Thyroid gland (tissue), 4 donors: ENCODE measurements around the gene ACD. TPM values are rescaled to one million over a fixed set of nuclear protein-coding genes. Genes with fewer than 3 reads are reported as not detected.

Source experiments
- DNase-seq, 2 donors: peaks; one replicate each; pipeline ENCODE4 v3.0.0-alpha.2; 2019
- H3K27ac ChIP-seq, 3 donors: fragments of 200-600 bp; sonication (generic); 1 replicate in 2 of 3; 2 replicates in 1 of 3; pipeline ENCODE4 v1.5.1; 2016 to 2019; ENCODE audit warnings: mild to moderate bottlenecking in 1 of 3, moderate library complexity in 1 of 3
- H3K27me3 ChIP-seq: fragments of 200-600 bp; sonication (generic); one replicate; pipeline ENCODE4 v1.5.1; 2019
- H3K36me3 ChIP-seq, 2 donors: fragments of 200-600 bp; sonication (generic); one replicate each; pipeline ENCODE4 v1.5.1; 2016 to 2019
- H3K4me1 ChIP-seq, 2 donors: fragments of 200-600 bp; sonication (generic); one replicate each; pipeline ENCODE4 v1.5.1; 2017 to 2019
- H3K4me3 ChIP-seq, 3 donors: fragments of 200-600 bp; sonication (generic); replicated peaks in 1 of 3; 1 replicate in 2 of 3; 2 replicates in 1 of 3; pipeline ENCODE4 v1.5.1; 2016; ENCODE audit warnings: mild to moderate bottlenecking in 1 of 3
- H3K9me3 ChIP-seq: fragments of 200-600 bp; sonication (generic); one replicate; pipeline ENCODE4 v1.5.1; 2017
- POLR2A ChIP-seq, 2 donors: fragments of 450-650 bp; IDR thresholded peaks; one replicate each; pipeline ENCODE4 v1.6.1; 2017; ENCODE audit warnings: antibody characterized with exemption in 2 of 2, mild to moderate bottlenecking in 2 of 2, moderate library complexity in 1 of 2
- WGBS, 2 donors: methylation state at CpG; one replicate each; pipeline ENCODE4 v1.1.5; 2017; 5-methylcytosine and 5-hydroxymethylcytosine counted together
- intact Hi-C: fragments of 100-400 bp; cut with DNase I; formaldehyde crosslinking; loops from one replicate; pipeline ENCODE4 v1.15.1; 2023
- total RNA-seq, 4 donors: library from RNA; depleted of rRNA; stranded (reverse); fragments of >200 nt; gene quantifications; one replicate each; pipeline ENCODE4 v1.2.3, GENCODE V29; 2016
- TF ChIP-seq, protein P1 (sequence below), 6 experiments: fragments of 200-600 bp in 3 of 6; fragments of 450-650 bp in 3 of 6; sonication (generic) in 3 of 6; IDR thresholded peaks; one replicate each; pipeline ENCODE4 v1.5.1; 2016 to 2019; ENCODE audit warnings: antibody characterized with exemption in 6 of 6, mild to moderate bottlenecking in 2 of 6, inconsistent platforms in 1 of 6, moderate library complexity in 1 of 6

The ACD gene
- total RNA-seq, 4 donors from 2014 or later, result 9.3 to 28.7 (median 21.5) TPM

GRCh38 chr16:67676516-67676915, 16.5 kb upstream of the ACD start:
- peak overlapping the region in 1 of 3 donors; percentile 0 for H3K27ac ChIP-seq
- no peaks in the 10 kb centered on the region for H3K9me3 ChIP-seq
- no peak for DNase-seq
- no peaks in the 10 kb centered on the region for H3K27me3 ChIP-seq
- no peak overlapping the region for H3K4me3 ChIP-seq
- no peak for TF ChIP-seq POLR2A (IDR thresholded peaks at IDR 0.05)
- TF ChIP-seq, protein P1, sequence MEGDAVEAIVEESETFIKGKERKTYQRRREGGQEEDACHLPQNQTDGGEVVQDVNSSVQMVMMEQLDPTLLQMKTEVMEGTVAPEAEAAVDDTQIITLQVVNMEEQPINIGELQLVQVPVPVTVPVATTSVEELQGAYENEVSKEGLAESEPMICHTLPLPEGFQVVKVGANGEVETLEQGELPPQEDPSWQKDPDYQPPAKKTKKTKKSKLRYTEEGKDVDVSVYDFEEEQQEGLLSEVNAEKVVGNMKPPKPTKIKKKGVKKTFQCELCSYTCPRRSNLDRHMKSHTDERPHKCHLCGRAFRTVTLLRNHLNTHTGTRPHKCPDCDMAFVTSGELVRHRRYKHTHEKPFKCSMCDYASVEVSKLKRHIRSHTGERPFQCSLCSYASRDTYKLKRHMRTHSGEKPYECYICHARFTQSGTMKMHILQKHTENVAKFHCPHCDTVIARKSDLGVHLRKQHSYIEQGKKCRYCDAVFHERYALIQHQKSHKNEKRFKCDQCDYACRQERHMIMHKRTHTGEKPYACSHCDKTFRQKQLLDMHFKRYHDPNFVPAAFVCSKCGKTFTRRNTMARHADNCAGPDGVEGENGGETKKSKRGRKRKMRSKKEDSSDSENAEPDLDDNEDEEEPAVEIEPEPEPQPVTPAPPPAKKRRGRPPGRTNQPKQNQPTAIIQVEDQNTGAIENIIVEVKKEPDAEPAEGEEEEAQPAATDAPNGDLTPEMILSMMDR (IDR thresholded peaks at IDR 0.05), result no peak
- no peaks in the 10 kb centered on the region for H3K36me3 ChIP-seq
- intact Hi-C loops, result loop anchor here (5.0 kb wide), 1 partner anchor 126 kb away; no protein-coding TSS in a partner anchor
- H3K4me1 ChIP-seq, result peaks cover 42 to 63% of the 10 kb centered on the region in 2 donors
- 71 to 73% methylated on average over 4 of the region's 4 CpGs for WGBS, 2 donors

- no peaks in the 10 kb centered on the region for H3K9me3 ChIP-seq
- H3K4me3 ChIP-seq, result no peak overlapping the region
- 95 to 97% methylated on average over 7 of the region's 7 CpGs for WGBS, 2 donors
- no peak for TF ChIP-seq POLR2A (IDR thresholded peaks at IDR 0.05)
- TF ChIP-seq, protein P1 (IDR thresholded peaks at IDR 0.05), result no peak
- no peak overlapping the region for H3K27ac ChIP-seq
- peaks cover 42 to 63% of the 10 kb centered on the region in 2 donors for H3K4me1 ChIP-seq
- H3K27me3 ChIP-seq, result no peaks in the 10 kb centered on the region
- DNase-seq, result no peak
- H3K36me3 ChIP-seq, result no peaks in the 10 kb centered on the region
- intact Hi-C loops, result loop anchor here (5.0 kb wide), 1 partner anchor 126 kb away; no protein-coding TSS in a partner anchor
Measured at GRCh38 chr16:67675999-67676398, 15.9 kb upstream of the ACD start.

- TF ChIP-seq, protein P1 (IDR thresholded peaks at IDR 0.05), result no peak
- no peak for TF ChIP-seq POLR2A (IDR thresholded peaks at IDR 0.05)
- H3K9me3 ChIP-seq, result no peaks in the 10 kb centered on the region
- intact Hi-C loops, result loop anchor here (5.0 kb wide), 1 partner anchor 127 kb away; no protein-coding TSS in a partner anchor
- no peaks in the 10 kb centered on the region for H3K27me3 ChIP-seq
- H3K4me1 ChIP-seq, result peaks cover 42 to 63% of the 10 kb centered on the region in 2 donors
- H3K27ac ChIP-seq, result no peak overlapping the region
- 96 to 100% methylated on average over 15 to 17 of the region's 17 CpGs for WGBS, 2 donors
- no peak overlapping the region for H3K4me3 ChIP-seq
- H3K36me3 ChIP-seq, result no peaks in the 10 kb centered on the region
- DNase-seq, result no peak
Measured at GRCh38 chr16:67675579-67675935, 15.5 kb upstream of the ACD start.

GRCh38 chr16:67674851-67675578, 15.0 kb upstream of the ACD start:
- peaks cover 42 to 63% of the 10 kb centered on the region in 2 donors for H3K4me1 ChIP-seq
- no peaks in the 10 kb centered on the region for H3K36me3 ChIP-seq
- no peak overlapping the region for H3K4me3 ChIP-seq
- H3K27ac ChIP-seq, result peak overlapping the region in 2 of 3 donors; percentile 77 to 79
- TF ChIP-seq POLR2A (IDR thresholded peaks at IDR 0.05), result no peak
- TF ChIP-seq, protein P1 (IDR thresholded peaks at IDR 0.05), result no peak
- 72 to 81% methylated on average over 14 to 17 of the region's 28 CpGs for WGBS, 2 donors
- no peaks in the 10 kb centered on the region for H3K9me3 ChIP-seq
- H3K27me3 ChIP-seq, result no peaks in the 10 kb centered on the region
- peak in 1 of 2 donors; percentile 23 for DNase-seq
- intact Hi-C loops, result loop anchor here (5.0 kb wide), 1 partner anchor 127 kb away; no protein-coding TSS in a partner anchor
